HG02981 (cell line): ENCODE results near the gene AFM.
A peak's percentile ranks its signal among the peaks of the same experiment; 100 is the strongest.
"Not testable (repeated sequence)": the region's sequence is repeated elsewhere in the genome, so short reads cannot be mapped to it uniquely, and the experiment has no call there.

Source experiments
- ATAC-seq: cut with Tn5 transposase; IDR thresholded peaks from one replicate; pipeline ENCODE4 v1.9.1; 2021; ENCODE audit warnings: mild to moderate bottlenecking, moderate library complexity; ENCODE audit not compliant: unreplicated experiment

The AFM gene

DNA sequence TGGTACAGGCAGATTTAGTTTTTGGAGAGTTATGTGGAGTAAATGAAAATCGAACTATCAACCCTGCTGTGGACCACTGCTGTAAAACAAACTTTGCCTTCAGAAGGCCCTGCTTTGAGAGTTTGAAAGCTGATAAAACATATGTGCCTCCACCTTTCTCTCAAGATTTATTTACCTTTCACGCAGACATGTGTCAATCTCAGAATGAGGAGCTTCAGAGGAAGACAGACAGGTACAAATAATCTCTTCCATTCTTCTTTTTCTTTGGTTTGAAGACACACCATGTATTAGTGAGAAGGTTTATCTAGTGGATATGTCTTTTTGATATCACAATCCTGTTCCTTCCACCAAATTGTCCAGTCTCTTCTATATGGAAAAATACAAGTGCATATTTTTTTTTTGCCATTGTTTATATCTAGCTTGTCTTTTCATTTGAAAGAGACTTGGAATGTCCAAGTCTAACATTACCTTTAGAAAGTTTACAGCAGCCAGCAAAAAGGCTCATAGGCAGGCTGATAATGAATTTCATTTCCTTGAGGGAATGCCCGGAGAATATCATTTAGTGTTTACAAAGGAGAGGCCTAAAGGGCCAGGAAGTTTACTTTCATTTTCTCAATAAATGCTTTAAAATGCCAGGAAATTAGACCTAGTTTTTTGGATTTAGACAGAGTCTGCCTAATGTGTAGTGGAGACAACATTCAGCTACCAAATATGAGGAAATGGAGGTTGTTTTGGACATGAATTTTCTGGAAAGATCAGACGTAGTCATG is 18.6 kb downstream of the AFM start:
- no peak for ATAC-seq

GRCh38 chr4:73501664-73502265 is 20.2 kb downstream of the AFM start:
- ATAC-seq: no peak

- no peak for ATAC-seq
These were observed 24.0 kb downstream of the AFM start for GRCh38 chr4:73505567-73505966.

GRCh38 chr4:73507541-73507940 is 26.0 kb downstream of the AFM start:
- ATAC-seq: no peak

DNA sequence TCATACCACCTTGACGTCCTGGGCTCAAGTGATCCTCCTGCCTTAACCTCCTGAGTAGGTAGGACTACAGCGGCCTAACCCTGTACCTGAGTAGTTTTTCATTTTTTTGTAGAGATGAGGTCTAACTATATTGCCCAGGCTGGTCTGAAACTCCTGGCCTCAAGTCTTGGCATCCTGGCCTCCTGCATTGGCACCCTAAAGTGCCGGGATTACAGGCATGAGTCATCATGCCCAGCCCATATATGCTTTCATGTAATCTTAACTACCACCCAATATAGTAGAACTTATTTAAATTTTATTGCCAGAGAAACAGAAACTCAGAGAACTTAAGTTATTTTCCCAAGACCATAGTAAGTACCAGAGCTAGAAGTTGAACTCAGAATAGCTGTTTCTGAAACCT is 27.1 kb downstream of the AFM start:
- ATAC-seq: no peak

GRCh38 chr4:73518340-73518739 is 36.8 kb downstream of the AFM start:
- ATAC-seq: no peak

GRCh38 chr4:73520821-73521220 is 39.3 kb downstream of the AFM start:
- ATAC-seq: no peak

- ATAC-seq: no peak
These were observed 41.6 kb downstream of the AFM start for GRCh38 chr4:73523126-73523525.

- ATAC-seq: no peak
These were observed 44.1 kb downstream of the AFM start for GRCh38 chr4:73525611-73526010.

DNA sequence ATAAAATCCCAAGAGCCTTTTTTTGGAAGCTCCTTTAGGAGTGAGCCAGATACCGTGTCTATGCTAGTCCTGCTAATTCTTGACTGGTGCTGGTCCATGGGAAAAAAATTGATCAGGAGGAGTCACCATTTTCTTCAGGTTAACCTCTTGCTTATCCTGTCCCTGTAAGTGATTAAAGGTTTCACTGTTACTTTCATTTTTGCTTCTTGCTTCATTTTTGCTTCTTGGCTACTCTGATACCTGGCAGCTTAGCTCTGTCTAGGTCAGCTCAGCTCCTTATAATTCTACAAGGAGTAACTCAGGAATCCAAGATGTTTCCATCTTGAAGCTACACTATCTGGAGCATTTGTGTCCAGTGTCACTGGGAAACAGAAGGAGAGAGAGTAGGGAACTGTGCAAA is 45.7 kb downstream of the AFM start:
- peak; percentile 70 for ATAC-seq

DNA sequence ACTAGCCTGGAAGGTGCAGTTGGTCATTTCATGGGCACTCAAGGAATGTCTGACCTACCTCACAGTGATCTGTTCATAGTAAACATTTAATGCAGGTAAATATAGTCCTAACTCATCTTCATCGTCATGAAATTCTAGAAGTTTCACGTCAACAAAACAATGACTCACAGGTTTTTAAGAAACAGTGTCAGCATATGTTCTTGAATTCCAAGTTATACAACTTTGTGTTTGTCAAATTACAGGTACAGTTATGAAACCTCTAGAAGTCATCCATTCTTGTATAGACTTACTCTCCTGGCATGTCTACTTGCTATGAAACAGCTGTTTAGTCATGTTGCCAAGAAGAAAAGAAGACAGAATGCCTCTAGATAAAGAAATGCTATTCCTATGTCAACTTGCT is 46.6 kb downstream of the AFM start:
- no peak for ATAC-seq

GRCh38 chr4:73533515-73534422 is 52.2 kb downstream of the AFM start:
- no peak for ATAC-seq

DNA sequence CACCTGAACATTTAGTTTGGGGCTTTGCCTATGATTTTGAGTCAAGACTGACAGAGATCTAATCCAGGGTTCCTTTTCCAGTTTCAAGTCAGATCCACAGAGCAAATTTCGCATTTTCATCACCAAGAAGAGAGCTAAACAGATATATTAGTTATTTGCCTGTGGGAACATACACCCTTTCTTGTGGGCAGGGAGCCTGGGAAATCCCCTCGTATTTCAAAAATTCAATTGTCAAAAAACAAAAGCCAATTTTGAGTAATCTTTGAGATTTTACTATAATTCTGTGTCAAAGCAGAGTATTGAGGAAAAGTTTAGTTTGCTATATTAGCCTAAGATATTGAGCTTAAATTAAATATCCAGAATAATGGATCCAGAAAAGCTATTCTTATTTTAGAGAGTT is 56.6 kb downstream of the AFM start:
- ATAC-seq: no peak

DNA sequence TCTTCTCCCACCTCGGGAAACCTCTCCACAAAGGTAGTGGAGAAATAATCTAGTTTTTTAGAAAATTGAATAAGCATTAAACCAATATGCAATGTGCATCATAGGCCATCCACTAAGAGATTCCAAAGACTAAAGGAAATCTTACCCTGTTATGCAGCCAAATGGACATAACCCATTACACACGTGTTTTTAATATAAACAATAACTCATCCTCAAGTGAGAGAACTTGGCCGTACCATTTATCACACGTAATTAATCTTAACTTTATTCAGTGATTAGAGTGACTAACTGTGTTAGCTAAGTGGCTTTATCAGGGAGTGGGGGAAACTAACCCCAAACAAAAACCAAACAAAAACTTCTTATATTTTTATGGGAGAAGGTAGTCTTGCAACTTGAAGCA is 57.8 kb downstream of the AFM start:
- no peak for ATAC-seq

GRCh38 chr4:73540826-73541225 is 59.3 kb downstream of the AFM start:
- ATAC-seq: no peak

- ATAC-seq: no peak
These were observed 59.7 kb downstream of the AFM start for GRCh38 chr4:73541251-73541650.

GRCh38 chr4:73544620-73545019 is 63.1 kb downstream of the AFM start:
- no peak for ATAC-seq

GRCh38 chr4:73550865-73551264 is 69.3 kb downstream of the AFM start:
- not testable (repeated sequence) for ATAC-seq
